ENCODE measurements around the gene GK. TPM values are rescaled to one million over a fixed set of nuclear protein-coding genes. Genes with fewer than 3 reads are reported as not detected.
"Not testable (repeated sequence)": the region's sequence is repeated elsewhere in the genome, so short reads cannot be mapped to it uniquely, and the experiment has no call there.

The GK gene
- 10 to 100 TPM; 19.5 to 20.7 TPM for total RNA-seq

DNA sequence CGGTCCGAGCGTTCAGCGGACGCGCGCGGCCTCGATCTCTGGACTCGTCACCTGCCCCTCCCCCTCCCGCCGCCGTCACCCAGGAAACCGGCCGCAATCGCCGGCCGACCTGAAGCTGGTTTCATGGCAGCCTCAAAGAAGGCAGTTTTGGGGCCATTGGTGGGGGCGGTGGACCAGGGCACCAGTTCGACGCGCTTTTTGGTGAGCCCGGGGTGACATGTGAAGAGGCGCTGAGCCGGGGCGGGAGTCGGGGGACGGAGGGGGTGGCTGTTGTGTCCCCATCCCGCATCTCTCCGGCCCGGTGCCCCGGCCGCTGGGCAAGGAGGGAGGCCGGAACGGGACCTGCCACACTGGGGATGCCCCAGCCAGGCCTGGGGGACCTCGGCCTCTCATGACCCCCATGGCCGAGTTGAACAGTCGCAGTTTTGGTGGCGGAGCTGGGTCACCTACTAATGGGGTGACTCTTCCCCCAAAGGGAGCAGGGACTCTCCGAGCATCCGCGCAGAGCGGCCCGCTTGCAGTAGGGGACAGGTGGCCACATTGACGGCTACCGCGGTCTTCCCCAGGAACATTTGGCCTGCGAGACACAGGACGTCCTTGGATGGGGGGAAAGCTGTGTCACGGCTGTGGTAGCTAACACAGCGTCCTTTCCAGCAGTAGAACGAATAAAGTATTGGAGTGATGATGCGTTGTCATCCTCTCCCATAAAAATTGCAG is at the start of gene GK:
Gene GK, plus strand, starts transcription at position 9 of the 717 bp plus-strand sequence. Its CDS starts 115 bp downstream, at position 124.
- peaks cover 9% of the 10 kb centered on the region for H3K36me3 Mint-ChIP-seq (ENCODE audit: low read depth)
- POLR2A ChIA-PET: interaction anchor here (0.6 kb wide), 1 partner anchor 48 kb away, joined by 4 read pairs; no protein-coding TSS in a partner anchor
- peaks cover 58% of the 10 kb centered on the region for H3K4me1 Mint-ChIP-seq
- peak within 1 kb of the TSS; percentile 82 for H3K4me3 Mint-ChIP-seq
- peak within 1 kb of the TSS; percentile 97 for H3K27ac Mint-ChIP-seq
- DNase-seq: peak; percentile 16
- CTCF ChIA-PET: interaction anchor here (1.1 kb wide), 1 partner anchor 59 kb away, joined by 3 read pairs; no protein-coding TSS in a partner anchor
- H3K27me3 Mint-ChIP-seq: no peaks in the 10 kb centered on the region
- no peaks in the 10 kb centered on the region for H3K9me3 Mint-ChIP-seq

DNA sequence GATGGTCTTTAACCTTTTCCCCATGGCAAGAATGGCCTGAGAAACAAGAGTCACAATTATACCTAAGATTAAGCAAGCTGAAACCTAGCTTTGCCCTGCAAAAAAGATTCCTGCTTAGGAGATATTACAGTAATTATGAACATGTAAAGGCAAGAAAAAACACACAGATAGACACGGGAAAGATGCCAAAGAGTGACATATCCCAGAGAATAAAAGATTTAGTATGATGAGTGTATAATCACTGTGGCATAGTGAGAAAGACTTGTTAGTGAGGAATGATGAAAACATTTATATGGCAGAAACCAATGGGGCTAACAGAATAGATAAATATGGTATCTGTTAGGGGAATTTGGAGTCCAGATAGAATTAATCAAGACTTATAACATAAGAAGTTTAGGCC is 46.1 kb upstream of the GK start:
- ChIA-PET POLR2A (no interaction called here), CTCF (interaction anchor here (1.3 kb wide), 1 partner anchor 31 kb away, joined by 3 read pairs; no protein-coding TSS in a partner anchor)
- Mint-ChIP-seq H3K27me3 (peaks cover 4% of the 10 kb centered on the region), H3K36me3 (ENCODE audit: low read depth) (no peaks in the 10 kb centered on the region), H3K27ac (no peak overlapping the region), H3K9me3 (no peaks in the 10 kb centered on the region), H3K4me1 (no peaks in the 10 kb centered on the region), H3K4me3 (no peak overlapping the region)
- no peak for DNase-seq

DNA sequence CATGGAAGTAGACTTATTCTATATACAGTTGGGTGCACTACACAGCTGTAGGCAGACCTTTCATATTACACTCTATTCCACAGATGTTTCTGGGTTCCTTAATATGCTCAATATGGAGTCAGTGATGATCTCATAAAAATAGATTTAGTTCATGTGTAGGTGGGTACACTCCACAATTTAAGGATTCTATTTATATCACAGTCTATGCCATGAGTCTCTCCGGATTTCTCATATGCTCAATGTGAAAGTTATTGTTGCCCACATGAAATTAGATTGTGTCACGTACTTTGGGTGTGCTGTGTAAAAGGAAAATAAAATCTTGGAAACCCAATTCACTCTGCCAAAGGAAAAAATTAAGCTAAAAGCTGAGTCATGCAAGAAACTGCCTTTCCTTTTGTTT is 43.2 kb upstream of the GK start:
- H3K36me3 Mint-ChIP-seq (ENCODE audit: low read depth): no peaks in the 10 kb centered on the region
- no peak overlapping the region for H3K27ac Mint-ChIP-seq
- CTCF ChIA-PET: no interaction called here
- H3K4me1 Mint-ChIP-seq: no peaks in the 10 kb centered on the region
- H3K4me3 Mint-ChIP-seq: no peak overlapping the region
- POLR2A ChIA-PET: no interaction called here
- peaks cover 4% of the 10 kb centered on the region for H3K27me3 Mint-ChIP-seq
- H3K9me3 Mint-ChIP-seq: no peaks in the 10 kb centered on the region
- no peak for DNase-seq

DNA sequence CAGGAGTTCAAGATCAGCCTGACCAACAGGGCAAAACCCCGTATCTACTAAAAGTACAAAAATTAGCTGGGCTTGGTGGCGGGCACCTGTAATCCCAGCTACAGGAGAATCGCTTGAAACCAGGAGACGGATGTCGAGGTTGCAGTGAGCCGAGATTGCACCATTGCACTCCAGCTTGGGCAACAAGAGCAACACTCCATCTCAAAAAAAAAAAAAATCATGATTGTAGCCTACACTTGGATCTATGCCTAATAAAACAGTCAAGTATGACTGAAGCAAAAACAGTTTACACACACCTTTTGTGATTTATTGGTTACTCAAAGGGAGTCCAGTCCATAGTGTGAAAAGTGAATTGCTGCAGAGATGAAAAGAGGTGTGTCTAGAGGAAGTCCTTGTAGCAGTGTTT is 41.0 kb upstream of the GK start:
- Mint-ChIP-seq H3K27me3 (peaks cover 1% of the 10 kb centered on the region), H3K27ac (no peak overlapping the region), H3K4me3 (no peak overlapping the region), H3K9me3 (peaks cover 2% of the 10 kb centered on the region), H3K4me1 (no peaks in the 10 kb centered on the region), H3K36me3 (ENCODE audit: low read depth) (no peaks in the 10 kb centered on the region)
- POLR2A ChIA-PET: no interaction called here
- DNase-seq: no peak
- CTCF ChIA-PET: no interaction called here

DNA sequence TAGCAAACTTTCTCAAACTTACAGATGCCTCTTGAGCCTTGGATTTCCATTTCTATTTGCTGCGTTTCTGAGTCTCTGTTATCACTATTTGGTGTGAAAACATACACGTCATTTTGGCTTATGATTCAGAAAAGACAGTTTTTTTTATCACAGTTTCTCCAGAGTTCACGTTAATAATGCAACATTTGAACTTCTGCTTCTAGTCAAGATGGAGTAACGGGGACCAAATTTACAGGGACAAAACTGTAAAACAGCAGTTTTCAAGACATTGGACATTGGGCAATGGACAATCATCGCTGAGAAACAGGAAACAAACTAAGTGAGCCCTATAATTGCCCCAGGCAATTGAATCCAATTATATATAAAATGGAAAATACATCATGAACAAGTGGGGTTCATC is 39.5 kb upstream of the GK start:
- POLR2A ChIA-PET: no interaction called here
- Mint-ChIP-seq H3K27ac (no peak overlapping the region), H3K4me1 (no peaks in the 10 kb centered on the region), H3K4me3 (no peak overlapping the region), H3K36me3 (ENCODE audit: low read depth) (no peaks in the 10 kb centered on the region), H3K9me3 (peaks cover 2% of the 10 kb centered on the region), H3K27me3 (no peaks in the 10 kb centered on the region)
- DNase-seq: no peak
- CTCF ChIA-PET: no interaction called here

DNA sequence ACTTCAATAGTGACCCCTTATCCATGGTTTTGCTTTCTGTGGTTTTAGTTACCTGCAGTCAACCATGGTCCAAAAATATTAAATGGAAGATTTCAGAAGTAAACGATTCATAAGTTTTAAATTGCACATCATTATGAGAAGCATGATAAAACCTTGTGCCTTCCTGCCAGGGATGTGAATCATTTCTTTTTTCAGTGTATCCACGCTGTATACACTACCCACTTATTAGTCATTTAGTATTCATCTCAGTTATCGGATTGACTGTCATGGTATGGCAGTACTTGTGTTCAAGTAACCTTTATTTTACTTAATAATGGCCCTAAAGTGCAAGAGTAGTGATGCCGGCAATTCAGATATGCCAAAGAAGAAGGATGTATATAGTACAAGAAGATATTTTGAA is 38.0 kb upstream of the GK start:
- peaks cover 2% of the 10 kb centered on the region for H3K9me3 Mint-ChIP-seq
- no peaks in the 10 kb centered on the region for H3K27me3 Mint-ChIP-seq
- no peaks in the 10 kb centered on the region for H3K4me1 Mint-ChIP-seq
- H3K4me3 Mint-ChIP-seq: no peak overlapping the region
- ChIA-PET CTCF (no interaction called here), POLR2A (interaction anchor here (0.5 kb wide), 1 partner anchor 66 kb away, joined by 3 read pairs; no protein-coding TSS in a partner anchor)
- no peaks in the 10 kb centered on the region for H3K36me3 Mint-ChIP-seq (ENCODE audit: low read depth)
- H3K27ac Mint-ChIP-seq: no peak overlapping the region
- DNase-seq: no peak

DNA sequence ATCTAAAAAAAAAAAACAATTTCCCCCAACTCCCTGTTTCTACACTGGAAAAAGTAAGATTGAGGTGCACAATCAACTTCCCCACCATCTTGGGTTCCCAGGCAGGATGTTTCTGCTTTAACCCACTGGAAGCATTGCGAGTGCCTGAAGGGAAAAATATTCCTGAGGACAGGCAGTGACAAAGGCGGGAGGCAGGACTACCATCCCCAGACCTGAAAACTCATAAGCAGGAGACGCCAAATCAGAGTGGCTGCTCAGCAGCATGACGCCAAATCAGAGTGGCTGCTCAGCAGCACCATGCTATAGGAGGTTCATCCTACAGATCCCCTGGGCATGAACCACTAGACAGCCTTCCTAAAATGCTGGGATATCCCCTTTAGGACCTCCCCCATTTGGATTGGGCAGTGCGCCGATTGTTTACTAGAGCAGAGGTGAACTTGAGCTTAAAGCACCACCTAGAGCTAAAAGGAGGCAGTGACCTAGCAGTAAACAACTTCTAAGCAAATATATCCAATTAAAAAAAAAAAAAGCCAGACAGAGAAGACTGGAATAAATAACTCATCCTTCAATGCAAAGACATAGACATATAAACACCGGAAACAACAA is 35.0 kb upstream of the GK start:
- H3K36me3 Mint-ChIP-seq (ENCODE audit: low read depth): no peaks in the 10 kb centered on the region
- CTCF ChIA-PET: interaction anchor here (0.8 kb wide), 1 partner anchor 39 kb away, joined by 3 read pairs; no protein-coding TSS in a partner anchor
- no peaks in the 10 kb centered on the region for H3K4me1 Mint-ChIP-seq
- no peak for DNase-seq
- peaks cover 10% of the 10 kb centered on the region for H3K9me3 Mint-ChIP-seq
- no peak overlapping the region for H3K27ac Mint-ChIP-seq
- H3K27me3 Mint-ChIP-seq: no peaks in the 10 kb centered on the region
- POLR2A ChIA-PET: no interaction called here
- no peak overlapping the region for H3K4me3 Mint-ChIP-seq

DNA sequence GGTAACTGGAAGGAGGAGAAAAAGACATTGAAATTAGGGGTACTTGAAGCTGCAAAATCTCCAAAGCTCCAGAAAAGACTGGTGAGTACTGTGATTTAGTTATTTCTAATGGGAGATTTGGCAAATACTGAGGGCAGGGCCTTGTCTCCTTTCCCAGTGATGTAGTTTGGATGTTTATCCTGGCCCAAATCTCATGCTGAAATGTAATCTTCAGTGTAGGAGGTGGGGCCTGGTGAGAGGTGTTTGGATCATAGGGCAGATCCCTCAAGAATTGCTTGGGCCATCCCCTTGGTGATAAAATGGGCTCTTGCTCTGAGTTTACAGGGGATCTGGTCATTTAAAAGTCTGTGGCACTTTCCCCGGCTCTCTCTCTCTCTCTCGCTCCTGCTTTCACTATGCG is 33.1 kb upstream of the GK start:
- Mint-ChIP-seq H3K9me3 (peaks cover 13% of the 10 kb centered on the region), H3K4me3 (no peak overlapping the region), H3K4me1 (no peaks in the 10 kb centered on the region), H3K27me3 (no peaks in the 10 kb centered on the region), H3K27ac (no peak overlapping the region), H3K36me3 (ENCODE audit: low read depth) (no peaks in the 10 kb centered on the region)
- no peak for DNase-seq
- CTCF ChIA-PET: no interaction called here
- POLR2A ChIA-PET: no interaction called here

DNA sequence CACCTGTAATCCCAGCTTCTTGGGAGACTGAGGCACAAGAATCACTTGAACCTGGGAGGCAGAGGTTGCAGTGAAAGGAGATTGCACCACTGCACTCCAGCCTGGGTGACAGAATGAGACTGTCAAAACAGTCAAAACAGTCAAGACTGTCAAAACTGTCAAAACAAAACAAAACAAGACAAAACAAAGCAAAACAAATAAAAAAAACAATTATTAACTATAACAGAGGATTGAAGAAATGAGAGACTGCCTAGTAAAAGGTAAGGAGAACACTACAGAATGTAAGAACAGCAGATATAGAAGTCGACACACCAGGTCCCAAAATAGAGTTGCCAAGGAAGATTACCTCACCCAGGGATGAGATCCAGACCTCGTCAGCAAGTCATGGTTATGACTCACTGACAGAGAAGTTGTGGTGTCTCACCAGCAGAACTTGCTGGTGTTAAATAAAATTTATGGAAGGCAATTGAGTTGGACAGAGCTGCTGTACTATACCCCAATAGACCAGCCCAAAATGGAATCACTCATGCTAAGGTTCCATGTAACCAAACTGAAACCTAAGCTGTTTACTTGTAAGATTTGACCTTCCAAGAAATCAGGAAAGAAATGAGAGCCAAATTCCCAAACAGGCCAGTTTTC is 32.1 kb upstream of the GK start:
- Mint-ChIP-seq H3K36me3 (ENCODE audit: low read depth) (no peaks in the 10 kb centered on the region), H3K9me3 (peaks cover 13% of the 10 kb centered on the region), H3K4me1 (no peaks in the 10 kb centered on the region), H3K27me3 (no peaks in the 10 kb centered on the region), H3K27ac (no peak overlapping the region), H3K4me3 (no peak overlapping the region)
- no peak for DNase-seq
- POLR2A ChIA-PET: no interaction called here
- CTCF ChIA-PET: no interaction called here

DNA sequence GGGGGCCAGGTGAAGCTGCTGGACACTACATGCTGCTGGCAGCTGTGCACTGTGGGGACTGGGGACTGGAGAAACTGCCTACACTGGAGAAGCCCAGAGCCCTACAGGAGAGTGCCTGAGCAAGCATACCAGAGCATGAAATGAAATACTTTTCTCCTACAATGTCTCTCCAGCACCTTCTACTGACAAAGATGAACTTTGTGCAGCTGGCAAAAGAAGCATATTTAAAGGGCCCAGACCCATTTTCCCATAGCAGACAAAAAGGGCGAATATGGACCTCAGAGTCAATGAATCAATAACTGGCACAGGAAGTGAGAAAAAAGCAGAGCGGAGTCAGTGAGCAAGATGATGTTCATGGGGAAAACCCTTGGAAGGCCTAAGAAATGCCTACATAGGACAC is 30.9 kb upstream of the GK start:
- ChIA-PET CTCF (no interaction called here), POLR2A (no interaction called here)
- no peak overlapping the region for H3K27ac Mint-ChIP-seq
- no peaks in the 10 kb centered on the region for H3K27me3 Mint-ChIP-seq
- peaks cover 11% of the 10 kb centered on the region for H3K9me3 Mint-ChIP-seq
- no peak for DNase-seq
- no peaks in the 10 kb centered on the region for H3K4me1 Mint-ChIP-seq
- H3K4me3 Mint-ChIP-seq: no peak overlapping the region
- no peaks in the 10 kb centered on the region for H3K36me3 Mint-ChIP-seq (ENCODE audit: low read depth)

DNA sequence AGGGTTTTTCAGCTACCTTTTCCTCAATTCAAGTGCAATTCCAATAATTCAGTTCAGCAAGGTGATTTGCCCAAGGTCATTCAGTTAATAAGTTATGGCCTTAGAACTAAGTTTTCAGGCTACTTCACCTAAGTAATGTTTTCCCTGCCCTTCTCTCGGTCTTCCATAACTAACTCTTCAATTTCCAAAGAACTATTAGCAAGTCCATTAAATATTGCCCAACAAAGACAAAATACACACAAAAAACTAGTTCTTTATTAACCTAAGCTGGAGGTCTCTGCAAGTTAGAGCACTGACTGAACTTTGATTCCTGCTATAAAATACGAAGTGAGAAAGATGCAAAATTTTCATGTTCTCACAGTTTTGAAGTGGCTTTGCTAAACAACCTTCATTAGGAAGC is 26.8 kb upstream of the GK start:
- ChIA-PET CTCF (interaction anchor here (1.9 kb wide), 1 partner anchor 11 kb away, joined by 4 read pairs; no protein-coding TSS in a partner anchor), POLR2A (no interaction called here)
- no peaks in the 10 kb centered on the region for H3K27me3 Mint-ChIP-seq
- no peak overlapping the region for H3K4me3 Mint-ChIP-seq
- H3K9me3 Mint-ChIP-seq: peaks cover 7% of the 10 kb centered on the region
- no peaks in the 10 kb centered on the region for H3K36me3 Mint-ChIP-seq (ENCODE audit: low read depth)
- H3K4me1 Mint-ChIP-seq: no peaks in the 10 kb centered on the region
- no peak overlapping the region for H3K27ac Mint-ChIP-seq
- no peak for DNase-seq

DNA sequence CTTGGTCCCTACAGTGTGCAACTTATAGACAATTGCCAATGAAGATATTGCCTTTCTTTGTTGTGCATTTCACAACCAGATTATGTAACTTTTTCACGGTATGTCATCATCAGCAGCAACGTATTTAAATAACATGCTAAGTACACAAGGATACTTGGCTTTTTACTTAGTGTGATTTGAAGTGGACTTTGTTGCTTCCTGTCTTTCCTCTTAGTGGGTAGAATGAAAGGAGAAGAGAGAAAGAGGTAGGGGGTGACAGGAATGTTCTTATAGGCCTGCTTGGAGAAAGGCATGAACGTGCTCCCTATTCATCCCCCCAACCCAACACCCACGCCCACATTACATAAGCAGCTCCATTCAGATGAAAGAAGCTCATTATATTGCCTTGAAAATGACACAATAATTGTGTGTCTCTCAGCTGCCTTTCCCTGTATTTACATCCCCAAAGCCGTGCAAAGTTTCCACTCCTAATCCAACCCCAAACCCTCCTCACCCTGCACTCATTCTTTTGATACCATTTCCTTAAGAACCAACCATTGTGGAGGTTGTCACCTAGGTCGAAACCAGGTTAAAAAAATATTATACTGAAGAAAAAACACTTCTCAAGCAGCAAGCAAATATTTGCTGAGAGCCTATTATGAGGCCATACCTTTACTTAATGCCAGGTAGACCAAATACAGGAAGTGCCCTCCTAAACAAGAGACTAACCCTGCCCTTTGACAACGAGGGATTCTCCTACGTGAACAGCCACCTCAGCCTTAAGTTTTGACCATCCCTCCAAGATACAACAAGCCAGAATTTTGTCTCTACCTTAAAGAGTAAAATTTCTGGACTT is 25.2 kb upstream of the GK start:
- no peak overlapping the region for H3K4me3 Mint-ChIP-seq
- ChIA-PET POLR2A (no interaction called here), CTCF (interaction anchor here (1.9 kb wide), 1 partner anchor 10 kb away, joined by 4 read pairs; no protein-coding TSS in a partner anchor)
- no peak overlapping the region for H3K27ac Mint-ChIP-seq
- H3K9me3 Mint-ChIP-seq: peaks cover 4% of the 10 kb centered on the region
- no peaks in the 10 kb centered on the region for H3K4me1 Mint-ChIP-seq
- no peaks in the 10 kb centered on the region for H3K36me3 Mint-ChIP-seq (ENCODE audit: low read depth)
- DNase-seq: no peak
- no peaks in the 10 kb centered on the region for H3K27me3 Mint-ChIP-seq

DNA sequence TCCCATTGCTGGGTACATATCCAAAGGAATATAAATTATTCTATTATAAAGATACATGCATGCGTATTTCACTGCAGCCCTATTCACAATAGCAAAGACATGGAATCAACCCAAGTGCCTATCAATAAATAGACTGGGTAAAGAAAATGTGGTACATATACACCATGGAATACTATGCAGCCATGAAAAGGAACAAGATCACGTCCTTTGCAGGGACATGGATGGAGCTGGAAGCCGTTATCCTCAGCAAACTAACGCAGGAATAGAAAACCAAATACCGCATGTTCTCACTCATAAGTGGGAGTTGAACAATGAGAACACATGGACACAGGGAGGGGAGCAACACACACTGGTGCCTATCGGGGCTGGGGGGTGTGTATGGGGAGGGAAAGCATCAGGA is 19.2 kb upstream of the GK start:
- H3K9me3 Mint-ChIP-seq; H3K4me3 Mint-ChIP-seq; H3K27me3 Mint-ChIP-seq; H3K4me1 Mint-ChIP-seq; H3K36me3 Mint-ChIP-seq (ENCODE audit: low read depth); DNase-seq; POLR2A ChIA-PET; H3K27ac Mint-ChIP-seq: not testable (repeated sequence)
- CTCF ChIA-PET: interaction anchor here (1.9 kb wide), 1 partner anchor 9 kb away, joined by 5 read pairs; no protein-coding TSS in a partner anchor

All from activated CD4-positive, alpha-beta T cell treated with anti-CD3 and anti-CD28 coated beads, Interleukin-2, amount 10 ng/mL, durations not matched to agents 7 days and 5 days (primary cell).